Loucy (cell line): ENCODE measurements around the gene INSIG2.

Experiments used
- H2AFZ ChIP-seq: fragments of 200-600 bp; sonication (generic); 2 replicates; pipeline ENCODE4 v1.6.0; 2016; ENCODE audit warnings: antibody characterized with exemption, mild to moderate bottlenecking, low read length, moderate library complexity
- H3F3A ChIP-seq: fragments of 200-600 bp; 2 replicates; pipeline ENCODE4 v1.6.0; 2016; ENCODE audit warnings: antibody characterized with exemption, low read depth, mild to moderate bottlenecking
- H3K27me3 ChIP-seq: fragments of 200-600 bp; sonication (generic); 2 replicates; pipeline ENCODE4 v1.6.1; 2014; ENCODE audit warnings: low read length, mild to moderate bottlenecking; ENCODE audit not compliant: insufficient read depth, poor library complexity, severe bottlenecking
- H3K36me3 ChIP-seq: fragments of 200-600 bp; sonication (generic); 2 replicates; pipeline ENCODE4 v1.6.1; 2016; ENCODE audit warnings: low read length; ENCODE audit not compliant: insufficient read depth
- H3K4me1 ChIP-seq: fragments of 200-600 bp; sonication (generic); 2 replicates; pipeline ENCODE4 v1.5.1; 2014; ENCODE audit warnings: low read length, mild to moderate bottlenecking; ENCODE audit not compliant: insufficient read depth, poor library complexity, severe bottlenecking
- H3K4me2 ChIP-seq: fragments of 200-600 bp; sonication (generic); 2 replicates; pipeline ENCODE4 v1.6.0; 2014; ENCODE audit warnings: antibody characterized with exemption, low read length, low read depth, mild to moderate bottlenecking; ENCODE audit not compliant: poor library complexity, severe bottlenecking
- H3K4me3 ChIP-seq: fragments of 200-600 bp; sonication (generic); 2 replicates; pipeline ENCODE4 v1.5.1; 2014; ENCODE audit warnings: low read length, mild to moderate bottlenecking, mixed read lengths; ENCODE audit not compliant: poor library complexity, severe bottlenecking
- H3K79me2 ChIP-seq: fragments of 200-600 bp; sonication (generic); 2 replicates; pipeline ENCODE4 v1.6.1; 2014; ENCODE audit warnings: low read length; ENCODE audit not compliant: insufficient read depth
- H3K9ac ChIP-seq: fragments of 200-600 bp; sonication (generic); 2 replicates; pipeline ENCODE4 v1.6.0; 2014; ENCODE audit warnings: mild to moderate bottlenecking, low read depth, low read length, moderate library complexity; ENCODE audit not compliant: poor library complexity, severe bottlenecking
- H3K9me2 ChIP-seq: fragments of 200-600 bp; sonication (generic); replicated peaks from 2 replicates; pipeline ENCODE4 v1.6.1; 2016; ENCODE audit warnings: low read depth, low read length, mixed read lengths
- H3K9me3 ChIP-seq: fragments of 200-600 bp; sonication (generic); 2 replicates; pipeline ENCODE4 v1.6.1; 2014; ENCODE audit warnings: mild to moderate bottlenecking, antibody characterized with exemption, low read length, low read depth; ENCODE audit not compliant: insufficient read depth
- H4K20me1 ChIP-seq: fragments of 200-600 bp; sonication (generic); 2 replicates; pipeline ENCODE4 v1.6.0; 2014; ENCODE audit warnings: antibody characterized with exemption, low read length, mild to moderate bottlenecking; ENCODE audit not compliant: insufficient read depth, poor library complexity, severe bottlenecking
- EZH2phosphoT487 ChIP-seq: fragments of 200-600 bp; IDR thresholded peaks from 2 replicates; pipeline ENCODE4 v1.6.1; 2018; ENCODE audit warnings: antibody characterized with exemption, mild to moderate bottlenecking, moderate library complexity, borderline replicate concordance
- TF ChIP-seq, protein P1 (sequence below): fragments of 200-600 bp; sonication (generic); conservative IDR thresholded peaks from 2 replicates; pipeline ENCODE4 v1.5.1; 2014; ENCODE audit warnings: mild to moderate bottlenecking, antibody characterized with exemption, low read length

Gene INSIG2

DNA sequence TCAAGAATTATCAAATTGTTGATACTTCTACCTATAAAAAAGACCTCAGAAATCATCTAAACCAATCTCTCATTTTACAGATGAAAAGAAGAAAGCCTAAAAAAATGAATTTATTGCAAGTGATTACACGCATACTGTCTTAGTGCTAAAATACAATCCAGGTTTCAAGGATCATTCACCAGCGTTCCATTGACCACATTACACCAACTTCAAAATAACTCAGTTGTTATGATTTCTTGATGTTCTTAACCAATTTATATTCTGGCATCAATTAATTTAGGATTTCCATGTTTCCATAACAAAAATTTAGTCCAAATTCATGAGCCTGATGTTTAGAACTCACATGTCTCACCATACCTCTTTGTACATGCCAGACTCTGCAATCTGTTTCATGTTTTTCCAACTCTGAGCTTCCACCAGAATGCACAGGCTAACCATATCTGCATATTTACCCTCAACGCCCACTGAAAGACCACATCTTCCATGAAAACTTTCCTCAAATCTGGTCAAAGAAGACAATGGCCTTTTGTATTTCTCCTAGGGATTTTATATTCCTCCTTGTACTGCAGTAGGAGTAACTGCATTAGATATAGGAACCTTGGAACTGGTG lies 2.1 kb upstream of the INSIG2 start:
- Histone ChIP-seq H4K20me1 (peaks cover 22% of the 10 kb centered on the region), H3K9me2 (no peaks in the 10 kb centered on the region), H3F3A (no peaks in the 10 kb centered on the region), H3K36me3 (no peaks in the 10 kb centered on the region), H3K9me3 (no peaks in the 10 kb centered on the region), H3K4me2 (peak overlapping the region; percentile 89), H2AFZ (no peak overlapping the region), H3K27me3 (no peaks in the 10 kb centered on the region), H3K4me1 (peaks cover 41% of the 10 kb centered on the region), H3K9ac (peak overlapping the region; percentile 22), H3K4me3 (peak overlapping the region; percentile 90), H3K79me2 (peaks cover 35% of the 10 kb centered on the region)
- TF ChIP-seq, protein P1, sequence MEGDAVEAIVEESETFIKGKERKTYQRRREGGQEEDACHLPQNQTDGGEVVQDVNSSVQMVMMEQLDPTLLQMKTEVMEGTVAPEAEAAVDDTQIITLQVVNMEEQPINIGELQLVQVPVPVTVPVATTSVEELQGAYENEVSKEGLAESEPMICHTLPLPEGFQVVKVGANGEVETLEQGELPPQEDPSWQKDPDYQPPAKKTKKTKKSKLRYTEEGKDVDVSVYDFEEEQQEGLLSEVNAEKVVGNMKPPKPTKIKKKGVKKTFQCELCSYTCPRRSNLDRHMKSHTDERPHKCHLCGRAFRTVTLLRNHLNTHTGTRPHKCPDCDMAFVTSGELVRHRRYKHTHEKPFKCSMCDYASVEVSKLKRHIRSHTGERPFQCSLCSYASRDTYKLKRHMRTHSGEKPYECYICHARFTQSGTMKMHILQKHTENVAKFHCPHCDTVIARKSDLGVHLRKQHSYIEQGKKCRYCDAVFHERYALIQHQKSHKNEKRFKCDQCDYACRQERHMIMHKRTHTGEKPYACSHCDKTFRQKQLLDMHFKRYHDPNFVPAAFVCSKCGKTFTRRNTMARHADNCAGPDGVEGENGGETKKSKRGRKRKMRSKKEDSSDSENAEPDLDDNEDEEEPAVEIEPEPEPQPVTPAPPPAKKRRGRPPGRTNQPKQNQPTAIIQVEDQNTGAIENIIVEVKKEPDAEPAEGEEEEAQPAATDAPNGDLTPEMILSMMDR, result no peak
- TF ChIP-seq EZH2phosphoT487, result no peak

DNA sequence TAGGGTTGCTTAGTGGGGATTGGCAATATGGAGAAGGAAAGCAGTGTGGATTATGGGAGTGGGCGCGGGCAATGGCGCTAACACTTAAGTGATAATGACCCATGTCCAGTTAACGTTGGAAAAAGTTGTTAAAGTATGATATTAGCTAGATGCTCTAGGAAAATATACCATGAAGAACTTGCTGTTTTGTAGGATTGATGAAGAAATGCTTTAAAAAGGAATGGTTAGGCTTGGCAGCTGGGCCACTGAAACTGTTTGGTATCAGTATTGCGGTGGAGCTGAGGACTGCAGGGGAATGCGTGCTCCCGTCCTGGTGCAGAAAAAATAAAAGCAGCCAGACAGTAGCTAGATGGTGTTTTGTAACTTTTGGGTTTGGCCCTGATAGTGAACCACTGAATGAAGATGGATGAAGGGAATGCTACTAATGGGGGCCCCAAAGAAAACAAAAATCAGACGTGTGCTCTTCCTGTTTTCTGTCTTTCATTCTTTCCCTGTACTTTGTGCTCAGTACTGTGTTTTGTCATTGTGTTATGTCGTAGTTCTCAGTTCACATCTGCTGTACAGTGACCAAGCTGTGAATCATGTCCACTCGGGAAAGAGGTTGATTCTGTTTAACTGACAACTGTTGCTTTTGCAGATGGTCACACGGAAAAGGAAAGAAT lies 999 bp downstream of the INSIG2 start:
- peaks cover 62% of the 10 kb centered on the region for H3K79me2 ChIP-seq
- no peaks in the 10 kb centered on the region for H3K27me3 ChIP-seq
- H3K36me3 ChIP-seq, result no peaks in the 10 kb centered on the region
- peaks cover 40% of the 10 kb centered on the region for H4K20me1 ChIP-seq
- no peaks in the 10 kb centered on the region for H3K9me2 ChIP-seq
- TF ChIP-seq EZH2phosphoT487, result no peak
- TF ChIP-seq, protein P1, result peak; percentile 32; the same call in 1 of the 2 replicates
- H3K9me3 ChIP-seq, result no peaks in the 10 kb centered on the region
- peak overlapping the region; percentile 90 for H3K4me3 ChIP-seq
- H3K4me2 ChIP-seq, result peak overlapping the region; percentile 85
- H3F3A ChIP-seq, result no peaks in the 10 kb centered on the region
- H3K4me1 ChIP-seq, result peaks cover 56% of the 10 kb centered on the region
- H2AFZ ChIP-seq, result no peak overlapping the region
- H3K9ac ChIP-seq, result peak overlapping the region; percentile 87

DNA sequence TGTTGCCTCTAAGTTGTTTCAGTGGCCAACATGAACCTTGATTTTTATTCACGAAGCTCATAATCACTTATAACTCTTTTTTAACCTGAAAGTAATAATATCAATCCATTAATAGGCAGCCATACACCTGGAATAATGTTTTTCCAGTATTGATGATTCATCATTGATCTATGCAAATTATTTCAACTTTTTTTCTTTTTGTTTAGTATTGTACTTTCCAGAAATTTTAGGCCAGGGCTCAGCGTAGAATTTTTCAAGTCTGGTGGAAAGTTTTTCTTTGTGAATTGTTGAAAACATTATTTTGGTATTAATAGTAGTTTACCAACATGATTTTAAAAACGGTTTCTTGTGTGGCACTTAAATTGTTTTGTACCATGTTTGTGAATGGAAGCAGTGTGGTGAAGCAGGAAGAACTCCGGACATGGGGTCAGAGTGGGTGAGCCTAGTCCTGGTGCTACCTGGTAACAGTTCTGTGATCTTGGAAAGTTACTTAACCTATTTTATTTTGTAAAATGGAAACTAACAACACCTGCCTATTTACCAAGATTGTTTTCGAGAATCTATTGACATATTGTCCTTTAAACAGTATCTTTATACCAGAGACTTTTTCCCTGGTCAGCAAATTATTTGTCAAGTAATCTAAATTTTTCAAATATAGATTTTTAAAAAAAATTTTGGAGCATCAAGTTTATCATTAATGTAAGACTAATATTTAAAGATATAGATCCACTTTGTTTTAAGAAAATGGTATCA lies 2.3 kb downstream of the INSIG2 start:
- Histone ChIP-seq H3K9ac (peak overlapping the region; percentile 87), H3K9me2 (no peaks in the 10 kb centered on the region), H3F3A (no peaks in the 10 kb centered on the region)

More for the DNA sequence above, 2.3 kb downstream of the INSIG2 start:
- Histone ChIP-seq H3K4me3 (peak overlapping the region; percentile 90), H3K79me2 (peaks cover 75% of the 10 kb centered on the region), H3K4me2 (peak overlapping the region; percentile 85), H3K27me3 (no peaks in the 10 kb centered on the region), H3K4me1 (peaks cover 64% of the 10 kb centered on the region), H2AFZ (no peak overlapping the region), H3K36me3 (no peaks in the 10 kb centered on the region), H4K20me1 (peaks cover 53% of the 10 kb centered on the region), H3K9me3 (no peaks in the 10 kb centered on the region)
- no peak for TF ChIP-seq EZH2phosphoT487
- TF ChIP-seq, protein P1, result no peak
